SW480 (cell line): ENCODE measurements around the gene SWI5.

Experiments used
- DNase-seq: peaks from one replicate; pipeline ENCODE4 v3.0.0-alpha.2; 2016; ENCODE audit warnings: low spot score

SWI5 gene

GRCh38 chr9:128321343-128321742 is 45.3 kb downstream of the SWI5 start:
- no peak for DNase-seq

DNA sequence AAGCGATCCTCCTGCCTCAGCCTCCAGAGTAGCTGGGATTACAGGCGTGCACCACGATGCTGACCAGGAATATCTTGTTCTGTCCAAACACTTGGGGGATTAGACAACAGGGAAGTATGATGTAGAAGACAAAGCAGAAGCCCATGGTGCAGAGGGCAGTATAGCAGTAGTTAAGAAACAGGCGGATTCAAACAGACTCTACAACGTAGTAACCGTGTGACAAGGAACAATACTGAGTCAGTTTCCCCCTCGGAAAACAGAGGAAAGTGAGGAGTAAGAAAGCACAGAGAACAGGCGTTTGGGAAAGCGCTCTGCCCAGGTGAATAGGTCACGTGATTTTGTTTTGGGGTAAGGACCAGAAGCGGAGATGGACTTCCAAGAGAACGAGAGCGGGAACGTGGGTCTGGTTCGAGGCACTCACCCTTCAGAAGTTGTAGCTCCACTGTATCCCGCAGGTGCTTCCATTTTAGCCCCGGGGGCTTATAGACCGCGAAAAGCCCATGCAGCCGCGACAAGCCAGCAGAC is 45.9 kb downstream of the SWI5 start:
- DNase-seq = no peak

DNA sequence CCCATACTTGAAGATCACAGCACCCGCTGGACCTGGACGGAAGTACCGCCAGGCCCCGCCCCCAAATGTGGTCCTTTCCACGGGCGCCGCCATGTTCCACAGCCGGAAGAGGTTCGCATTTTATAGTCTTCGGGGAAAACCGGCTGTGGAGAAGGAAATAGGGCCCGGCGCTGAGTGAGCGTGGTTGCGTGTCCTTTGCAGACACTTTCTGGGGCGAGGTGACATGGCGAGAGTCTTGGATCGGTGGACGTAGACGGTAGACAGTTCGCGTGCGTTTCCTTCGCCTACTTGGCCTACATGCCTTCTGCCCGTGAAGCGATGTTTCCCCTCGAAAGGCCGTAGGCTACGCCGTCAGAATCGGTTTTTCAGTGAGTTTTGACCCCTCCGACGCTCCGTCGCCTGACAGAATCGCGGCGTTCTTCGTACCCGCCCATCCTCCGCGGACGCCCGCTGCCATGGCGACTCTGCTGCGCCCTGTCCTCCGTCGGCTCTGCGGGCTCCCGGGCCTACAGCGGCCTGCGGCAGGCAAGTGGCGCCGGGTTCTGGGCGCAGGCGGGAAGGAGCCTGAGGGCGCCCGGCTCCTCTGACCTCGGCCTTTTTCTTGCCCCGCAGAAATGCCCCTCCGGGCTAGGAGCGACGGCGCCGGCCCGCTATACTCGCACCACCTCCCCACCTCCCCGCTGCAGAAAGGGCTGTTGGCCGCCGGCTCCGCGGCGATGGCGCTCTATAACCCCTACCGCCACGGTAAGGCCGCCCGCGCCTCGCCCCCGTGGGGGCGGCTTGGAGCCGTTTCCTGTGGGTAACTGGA is 46.5 kb downstream of the SWI5 start, which contains the start of the genes COQ4 and TRUB2:
Gene COQ4 (plus strand): TSS at position 436 of the 808 bp plus-strand sequence. CDS start 20 bp downstream, at position 456.
Gene TRUB2 (minus strand): TSS at position 44 of the 808 bp plus-strand sequence. CDS start 39 bp downstream, at position 5.
- DNase-seq = peak; percentile 94

DNA sequence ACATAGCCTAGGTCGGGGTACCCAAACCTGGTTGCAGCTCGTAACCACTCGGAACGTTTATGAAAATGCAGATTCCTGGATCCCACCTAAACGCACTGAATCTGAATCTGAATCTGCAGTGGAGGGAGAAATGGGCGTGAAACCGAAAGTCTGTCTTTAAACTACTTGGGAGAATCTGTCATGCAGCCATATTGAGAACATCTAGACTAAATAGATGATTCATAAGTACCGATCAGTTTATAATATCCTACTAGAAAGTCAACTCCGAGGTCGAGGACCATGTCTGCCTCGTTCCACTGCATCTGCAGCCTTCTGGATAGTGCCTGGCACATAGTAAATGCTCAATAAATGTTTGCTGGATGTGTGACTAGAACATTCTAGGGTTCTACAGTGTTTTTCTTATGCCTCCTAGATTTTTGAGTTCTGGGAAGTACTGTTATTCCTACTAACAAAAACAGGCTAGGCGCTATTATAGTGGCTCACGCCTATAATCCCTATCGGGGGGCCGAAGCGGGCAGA is 47.2 kb downstream of the SWI5 start:
- peak; percentile 22 for DNase-seq

- DNase-seq = no peak
Observed at GRCh38 chr9:128323791-128324190, 47.7 kb downstream of the SWI5 start.

DNA sequence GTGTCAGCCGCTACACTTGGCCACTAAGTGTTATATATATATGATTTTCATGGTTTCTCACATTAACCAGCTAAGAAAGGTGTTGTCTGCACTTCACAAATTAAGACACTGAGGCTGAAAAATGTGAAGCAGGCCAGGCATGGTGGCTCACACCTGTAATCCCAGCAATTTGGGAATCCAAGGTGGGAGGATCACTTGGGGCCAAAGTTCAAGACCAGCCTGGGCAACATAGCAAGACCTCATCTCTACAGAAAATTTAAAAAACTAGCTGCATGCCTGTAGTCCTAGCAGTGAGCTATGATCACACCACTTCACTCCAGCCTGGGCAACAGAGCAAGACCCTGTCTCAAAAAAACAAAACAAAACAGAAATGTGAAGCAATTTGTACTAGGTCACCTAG is 48.3 kb downstream of the SWI5 start:
- no peak for DNase-seq

DNA sequence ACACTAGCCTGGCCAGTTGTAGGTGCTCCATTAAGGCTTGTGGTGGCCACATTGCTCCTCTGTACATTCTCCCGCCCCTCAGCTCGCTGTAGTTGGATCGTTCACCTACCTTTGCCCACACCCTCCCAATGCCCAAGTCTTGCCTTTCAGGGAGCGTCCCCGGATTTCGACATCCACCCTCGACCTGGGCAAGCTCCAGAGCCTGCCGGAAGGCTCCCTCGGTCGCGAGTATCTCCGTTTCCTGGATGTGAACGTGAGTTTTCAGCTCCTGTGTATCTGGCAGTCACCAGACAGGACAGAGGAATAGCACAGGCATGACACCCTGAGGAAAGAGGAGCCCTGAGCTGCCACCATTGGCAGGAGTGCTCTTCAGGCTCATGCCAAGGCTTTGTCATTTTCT is 49.6 kb downstream of the SWI5 start:
- no peak for DNase-seq

DNA sequence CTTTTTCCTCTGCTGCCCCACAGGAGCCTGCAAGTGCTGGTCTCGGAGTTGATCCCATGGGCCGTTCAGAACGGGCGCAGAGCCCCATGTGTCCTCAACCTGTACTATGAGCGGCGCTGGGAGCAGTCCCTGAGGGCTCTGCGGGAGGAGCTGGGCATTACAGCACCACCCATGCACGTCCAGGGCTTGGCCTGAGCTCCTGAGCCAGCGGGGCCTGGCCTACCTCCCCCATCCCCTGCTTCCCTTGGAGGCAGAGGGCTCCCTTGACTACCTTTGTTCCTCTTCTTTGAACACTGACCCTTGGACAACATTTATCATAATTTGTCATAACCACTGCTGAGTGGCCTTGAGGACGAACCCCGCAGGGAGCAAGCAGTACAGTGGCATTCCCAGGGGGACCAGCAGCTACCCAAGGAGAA is 57.4 kb downstream of the SWI5 start:
- no peak for DNase-seq

DNA sequence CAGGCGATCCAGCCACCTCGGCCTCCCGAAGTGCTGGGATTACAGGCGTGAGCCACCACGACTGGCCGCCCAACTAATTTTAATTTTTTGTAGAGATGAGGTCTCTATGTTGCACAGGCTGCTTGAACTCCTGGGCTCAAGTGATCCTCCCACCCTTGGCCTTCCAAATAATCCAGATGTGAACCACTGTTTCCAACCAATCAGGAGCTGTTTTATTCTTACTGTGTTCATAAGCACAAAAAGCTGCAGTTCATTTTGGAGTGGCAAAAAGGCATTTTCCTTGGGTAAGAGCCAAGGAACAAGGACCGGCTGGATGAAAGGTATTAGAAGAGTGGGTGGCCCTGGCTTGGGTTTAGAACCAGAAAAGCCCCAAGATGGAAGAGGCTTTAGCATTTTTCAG is 59.1 kb downstream of the SWI5 start:
- no peak for DNase-seq

DNA sequence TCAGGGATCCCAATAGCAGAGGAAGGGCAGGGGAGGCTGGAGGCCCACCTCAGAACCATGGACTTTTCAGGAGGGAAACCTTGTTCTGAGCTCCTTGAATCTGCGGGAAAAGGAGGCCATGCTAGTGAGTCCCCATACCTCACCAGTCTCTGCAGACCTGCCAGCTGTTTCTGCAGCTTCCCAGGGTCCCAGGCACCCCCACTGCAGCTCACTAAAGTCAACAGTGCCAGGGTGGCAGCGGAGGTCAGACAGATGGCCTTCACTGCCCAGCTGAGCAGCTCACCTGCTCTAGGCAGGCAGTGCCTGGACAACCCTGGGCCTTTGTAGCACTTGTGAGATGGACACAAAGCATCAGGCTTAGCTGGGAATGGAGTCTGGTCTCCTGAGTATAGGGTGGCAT is 59.8 kb downstream of the SWI5 start:
- no peak for DNase-seq

GRCh38 chr9:128337936-128338335 is 61.9 kb downstream of the SWI5 start:
- DNase-seq = no peak
